ENCODE results near the gene FZD8. TPM values are rescaled to one million over a fixed set of nuclear protein-coding genes. Genes with fewer than 3 reads are reported as not detected.
A peak's percentile ranks its signal among the peaks of the same experiment; 100 is the strongest.

Gene FZD8
- total and polyA plus RNA-seq, 2 experiments from 2014 or later: 0.47 to 8.7 TPM

- ATAC-seq (peak; percentile 6), DNase-seq (ENCODE audit: low spot score) (peak; percentile 83)
- H3K9me2 ChIP-seq (ENCODE audit: insufficient read depth): no peaks in the 10 kb centered on the region
- peaks cover 35% of the 10 kb centered on the region for H3K4me1 Mint-ChIP-seq
- 0 out of 2 replicates have a peak overlapping the region, but pooled peaks have one; percentile 30 for H2AFZ ChIP-seq
- peak overlapping the region; percentile 71 for H3K4me3 ChIP-seq
- H3K27me3 ChIP-seq (ENCODE audit: insufficient read depth): peaks cover 60% of the 10 kb centered on the region
- H3K4me1 ChIP-seq (ENCODE audit: insufficient read depth): peaks cover 20% of the 10 kb centered on the region
- H3K9me3 Mint-ChIP-seq: peaks cover 4% of the 10 kb centered on the region
- H3K27ac Mint-ChIP-seq: no peak overlapping the region
- peaks cover 3% of the 10 kb centered on the region; the same call in 1 of the 3 replicates for H3K36me3 Mint-ChIP-seq (ENCODE audit: low read depth)
- H4K20me1 ChIP-seq (replicated peaks; ENCODE audit: insufficient read depth): no peaks in the 10 kb centered on the region
- peak overlapping the region; percentile 96 for H3K4me2 ChIP-seq
- H3K4me3 Mint-ChIP-seq: peak overlapping the region; percentile 74
- H3K79me2 ChIP-seq (replicated peaks; ENCODE audit: insufficient read depth): no peaks in the 10 kb centered on the region
- H3K36me3 ChIP-seq (ENCODE audit: insufficient read depth): no peaks in the 10 kb centered on the region
- TF ChIP-seq EZH2 (IDR thresholded peaks at IDR 0.05; ENCODE audit: low read depth, unreplicated experiment) (peak; percentile 25), EZH2phosphoT487 (IDR thresholded peaks at IDR 0.05; ENCODE audit: unreplicated experiment) (no peak)
- no peak overlapping the region for H3K27ac ChIP-seq (ENCODE audit: low read depth)
- 0 out of 2 replicates have a peak, but pooled peaks cover 16% of the 10 kb centered on the region for H3F3A ChIP-seq (replicated peaks; ENCODE audit: low read depth)
- peaks cover 38% of the 10 kb centered on the region for H3K27me3 Mint-ChIP-seq (ENCODE audit: insufficient read depth, low read depth, poor library complexity)
These were observed 983 bp downstream of the FZD8 start for GRCh38 chr10:35640951-35641675.

GRCh38 chr10:35640474-35640873 lies 1.6 kb downstream of the FZD8 start:
- Histone ChIP-seq H3K27ac (ENCODE audit: low read depth) (no peak overlapping the region), H3K4me2 (0 out of 2 replicates have a peak overlapping the region, but pooled peaks have one; percentile 69)
- peak in 1 of 2 experiments; percentile 53; a peak in 2 of 4 replicates for TF ChIP-seq CTCF (conservative IDR thresholded peaks at IDR 0.05; ENCODE audit: low read depth in 2 of 2)
- TF ChIP-seq EZH2 (IDR thresholded peaks at IDR 0.05; ENCODE audit: low read depth, unreplicated experiment): peak; percentile 1
- TF ChIP-seq ZNF114 (CRISPR knock-in tag; IDR thresholded peaks at IDR 0.05): no peak
- no peak for TF ChIP-seq REST (IDR thresholded peaks at IDR 0.05; ENCODE audit: unreplicated experiment)
- TF ChIP-seq NANOG (IDR thresholded peaks at IDR 0.05; ENCODE audit: borderline replicate concordance): no peak

More at GRCh38 chr10:35640474-35640873, 1.6 kb downstream of the FZD8 start:
- Histone ChIP-seq H3K36me3 (ENCODE audit: insufficient read depth) (no peaks in the 10 kb centered on the region), H4K20me1 (replicated peaks; ENCODE audit: insufficient read depth) (no peaks in the 10 kb centered on the region), H3K9me2 (ENCODE audit: insufficient read depth) (no peaks in the 10 kb centered on the region), H3K27me3 (ENCODE audit: insufficient read depth) (peaks cover 62% of the 10 kb centered on the region), H3K79me2 (replicated peaks; ENCODE audit: insufficient read depth) (no peaks in the 10 kb centered on the region), H3K4me3 (peak overlapping the region; percentile 44), H3F3A (replicated peaks; ENCODE audit: low read depth) (0 out of 2 replicates have a peak, but pooled peaks cover 16% of the 10 kb centered on the region), H3K4me1 (ENCODE audit: insufficient read depth) (peaks cover 25% of the 10 kb centered on the region), H2AFZ (no peak overlapping the region)
- Mint-ChIP-seq H3K4me1 (peaks cover 41% of the 10 kb centered on the region), H3K27ac (no peak overlapping the region), H3K27me3 (ENCODE audit: insufficient read depth, low read depth, poor library complexity) (peaks cover 37% of the 10 kb centered on the region), H3K4me3 (peak overlapping the region; percentile 77), H3K36me3 (ENCODE audit: low read depth) (peaks cover 3% of the 10 kb centered on the region; the same call in 1 of the 3 replicates), H3K9me3 (peaks cover 4% of the 10 kb centered on the region)
- DNase-seq (ENCODE audit: low spot score): peak; percentile 83
- 0 out of 3 replicates have a peak, but pooled peaks have one; percentile 0 for ATAC-seq

Data from GM23338 (cell line).